OCI-LY7 (cell line): Measurements from ENCODE around the gene MICALL2. TPM values are rescaled to one million over a fixed set of nuclear protein-coding genes. Genes with fewer than 3 reads are reported as not detected.

Experiments used
- BruUV-seq: library from RNA; stranded (reverse); fragments of 400-500 nt; replicated peaks from 2 replicates; lab custom pipeline; 2021; lab: Mats Ljungman, UMichigan
- CTCF ChIA-PET: fragments of 300-600 bp; sonication (Branson Sonifier 250); formaldehyde crosslinking; loops from one replicate; lab custom pipeline; 2022; ENCODE audit warnings: antibody characterized with exemption; ENCODE audit not compliant: unreplicated experiment; lab: Charles Lee
- POLR2A ChIA-PET: fragments of 300-600 bp; sonication (Branson Sonifier 250); formaldehyde crosslinking; loops from one replicate; lab custom pipeline; 2022; ENCODE audit warnings: antibody characterized with exemption; lab: Charles Lee
- DNase-seq: peaks from one replicate; pipeline ENCODE4 v3.0.0-alpha.2; 2015; ENCODE audit warnings: low spot score
- H2AFZ ChIP-seq: fragments of 200-600 bp; sonication (generic), shearing (Covaris generic); 2 replicates; pipeline ENCODE4 v1.6.1; 2014; ENCODE audit warnings: mild to moderate bottlenecking, antibody characterized with exemption, low read length, moderate library complexity
- H3K27ac ChIP-seq: fragments of 200-600 bp; sonication (generic); 2 replicates; pipeline ENCODE4 v1.5.1; 2014; ENCODE audit warnings: mixed run types, low read depth, mild to moderate bottlenecking, moderate library complexity, low read length, inconsistent platforms; ENCODE audit not compliant: poor library complexity, severe bottlenecking
- H3K36me3 ChIP-seq: fragments of 200-600 bp; sonication (generic); 2 replicates; pipeline ENCODE4 v1.6.1; 2014; ENCODE audit warnings: mild to moderate bottlenecking, antibody characterized with exemption, low read length, moderate library complexity, mixed read lengths; ENCODE audit not compliant: insufficient read depth
- H3K4me1 ChIP-seq: fragments of 200-600 bp; sonication (generic); 2 replicates; pipeline ENCODE4 v1.5.1; 2014; ENCODE audit warnings: mild to moderate bottlenecking, low read length; ENCODE audit not compliant: insufficient read depth, poor library complexity, severe bottlenecking
- H3K4me2 ChIP-seq: fragments of 200-600 bp; sonication (generic); 2 replicates; pipeline ENCODE4 v1.6.1; 2014; ENCODE audit warnings: mild to moderate bottlenecking, low read length
- H3K4me3 ChIP-seq: fragments of 200-600 bp; sonication (generic); 2 replicates; pipeline ENCODE4 v1.5.1; 2014; ENCODE audit warnings: mild to moderate bottlenecking, low read depth, low read length; ENCODE audit not compliant: poor library complexity, severe bottlenecking
- H3K79me2 ChIP-seq: fragments of 200-600 bp; sonication (generic); 2 replicates; pipeline ENCODE4 v1.6.1; 2016; ENCODE audit warnings: low read depth, mild to moderate bottlenecking, low read length, moderate library complexity, mixed read lengths; ENCODE audit not compliant: insufficient read depth
- H3K9me2 ChIP-seq: fragments of 200-600 bp; sonication (generic); 2 replicates; pipeline ENCODE4 v1.6.1; 2016; ENCODE audit warnings: mild to moderate bottlenecking, low read length, mixed read lengths; ENCODE audit not compliant: insufficient read depth
- H3K9me3 ChIP-seq: fragments of 200-600 bp; sonication (generic); 2 replicates; pipeline ENCODE4 v1.6.1; 2014; ENCODE audit warnings: mild to moderate bottlenecking, mixed run types, low read length, mixed read lengths
- H4K20me1 ChIP-seq: fragments of 200-600 bp; sonication (generic); 2 replicates; pipeline ENCODE4 v1.6.1; 2014; ENCODE audit warnings: mild to moderate bottlenecking, antibody characterized with exemption, low read length, moderate library complexity, mixed read lengths; ENCODE audit not compliant: insufficient read depth
- CTCF ChIP-seq: fragments of 200-600 bp; sonication (generic); conservative IDR thresholded peaks from 2 replicates; pipeline ENCODE4 v1.5.1; 2014; ENCODE audit warnings: mild to moderate bottlenecking, antibody characterized with exemption, low read length, moderate library complexity, mixed read lengths
- EZH2phosphoT487 ChIP-seq: fragments of 200-600 bp; sonication (generic); IDR thresholded peaks from 2 replicates; pipeline ENCODE4 v1.6.1; 2018; ENCODE audit warnings: low read depth, borderline replicate concordance, mild to moderate bottlenecking, mixed run types, antibody characterized with exemption, low read length, moderate library complexity, mixed read lengths
- intact Hi-C: fragments of 100-400 bp; cut with micrococcal nuclease; formaldehyde crosslinking; loops from one replicate; pipeline ENCODE4 v1.10.0; 2022; ENCODE audit not compliant: unreplicated experiment
- total RNA-seq, 2 experiments: library from RNA; depleted of rRNA in 1 of 2; stranded (reverse); fragments of >200 nt in 1 of 2; shearing (Covaris generic) in 1 of 2; gene quantifications; 2 replicates each; pipeline ENCODE4 v1.2.3, GENCODE V29; 2014 to 2022

Gene MICALL2
- total RNA-seq, 2 experiments from 2014 or later = 1.4 to 4.5 TPM

- ChIA-PET CTCF (no interaction called here), POLR2A (no interaction called here)
- DNase-seq = no peak
- no peak overlapping the region for H3K4me2 ChIP-seq
- no TSS peak for BruUV-seq
- H2AFZ ChIP-seq = no peak overlapping the region
- no peak overlapping the region for H3K27ac ChIP-seq
- intact Hi-C loops = no loop called here
- peaks cover 83% of the 10 kb centered on the region for H3K36me3 ChIP-seq
- H3K9me2 ChIP-seq = no peaks in the 10 kb centered on the region
- H3K79me2 ChIP-seq = no peaks in the 10 kb centered on the region
- H4K20me1 ChIP-seq = no peaks in the 10 kb centered on the region
- TF ChIP-seq CTCF (no peak), EZH2phosphoT487 (no peak)
- H3K4me1 ChIP-seq = no peaks in the 10 kb centered on the region
- H3K4me3 ChIP-seq = no peak overlapping the region
- H3K9me3 ChIP-seq = no peaks in the 10 kb centered on the region
These were observed 31.6 kb upstream of the MICALL2 start for GRCh38 chr7:1490837-1491236.

- DNase-seq = no peak
- no peak overlapping the region for H3K4me2 ChIP-seq
- TF ChIP-seq CTCF (no peak), EZH2phosphoT487 (no peak)
- no peaks in the 10 kb centered on the region for H3K9me2 ChIP-seq
- peaks cover 82% of the 10 kb centered on the region for H3K36me3 ChIP-seq
- H2AFZ ChIP-seq = no peak overlapping the region
- CTCF ChIA-PET = interaction anchor here (0.6 kb wide), 1 partner anchor 1393 kb away, joined by 3 read pairs; no protein-coding TSS in a partner anchor
- no peaks in the 10 kb centered on the region for H3K79me2 ChIP-seq
- H3K4me1 ChIP-seq = no peaks in the 10 kb centered on the region
- BruUV-seq = no TSS peak
- H4K20me1 ChIP-seq = no peaks in the 10 kb centered on the region
- POLR2A ChIA-PET = no interaction called here
- no peak overlapping the region for H3K4me3 ChIP-seq
- no peaks in the 10 kb centered on the region for H3K9me3 ChIP-seq
- intact Hi-C loops = no loop called here
- H3K27ac ChIP-seq = no peak overlapping the region
These were observed 30.1 kb upstream of the MICALL2 start for GRCh38 chr7:1489336-1489735.

- no peaks in the 10 kb centered on the region for H4K20me1 ChIP-seq
- TF ChIP-seq CTCF (no peak), EZH2phosphoT487 (no peak)
- no peaks in the 10 kb centered on the region for H3K79me2 ChIP-seq
- no peaks in the 10 kb centered on the region for H3K9me2 ChIP-seq
- no peak overlapping the region for H3K4me2 ChIP-seq
- POLR2A ChIA-PET = interaction anchor here (0.6 kb wide), 1 partner anchor 286 kb away, joined by 4 read pairs; no protein-coding TSS in a partner anchor
- intact Hi-C loops = no loop called here
- no TSS peak for BruUV-seq
- H3K9me3 ChIP-seq = no peaks in the 10 kb centered on the region
- no peak overlapping the region for H3K27ac ChIP-seq
- H3K36me3 ChIP-seq = peaks cover 88% of the 10 kb centered on the region
- no peaks in the 10 kb centered on the region for H3K4me1 ChIP-seq
- no peak overlapping the region for H2AFZ ChIP-seq
- no peak overlapping the region for H3K4me3 ChIP-seq
- CTCF ChIA-PET = no interaction called here
- no peak for DNase-seq
These were observed 28.7 kb upstream of the MICALL2 start for GRCh38 chr7:1488016-1488415.
